Adrenal gland (tissue), 12 donors: ENCODE results near the gene NXPH1. TPM values are rescaled to one million over a fixed set of nuclear protein-coding genes. Genes with fewer than 3 reads are reported as not detected.

Experiments used
- DNase-seq, 7 donors: peaks; one replicate each; pipeline ENCODE4 v3.0.0-alpha.2; 2019 to 2020
- H3K27ac ChIP-seq, 5 donors: fragments of 200-600 bp; sonication (generic) in 4 of 5; 1 replicate in 3 of 5; 2 replicates in 2 of 5; pipeline versions ENCODE4 v1.5.1 to v1.8.0; 2016 to 2020; ENCODE audit warnings: mild to moderate bottlenecking in 1 of 5
- H3K27me3 ChIP-seq: fragments of 200-600 bp; 2 replicates; pipeline ENCODE4 v1.8.0; 2021
- H3K36me3 ChIP-seq, 2 donors: fragments of 200-600 bp; replicated peaks in 1 of 2; 1 replicate in 1 of 2; 2 replicates in 1 of 2; pipeline versions ENCODE4 v1.5.1 to v1.8.0; 2018 to 2022
- H3K4me1 ChIP-seq, 2 donors: fragments of 200-600 bp; replicated peaks in 1 of 2; 1 replicate in 1 of 2; 2 replicates in 1 of 2; pipeline versions ENCODE4 v1.5.1 to v1.8.0; 2018 to 2021
- H3K4me3 ChIP-seq, 4 donors: fragments of 200-600 bp; sonication (generic) in 3 of 4; one replicate each; pipeline ENCODE4 v1.5.1; 2016 to 2018
- H3K9me3 ChIP-seq, 3 donors: fragments of 200-600 bp; sonication (generic) in 1 of 3; replicated peaks in 1 of 3; 1 replicate in 2 of 3; 2 replicates in 1 of 3; pipeline versions ENCODE4 v1.5.1 to v1.8.0; 2016 to 2021
- POLR2A ChIP-seq, 2 donors: fragments of 450-650 bp; IDR thresholded peaks; one replicate each; pipeline ENCODE4 v1.6.1; 2017; ENCODE audit warnings: antibody characterized with exemption in 2 of 2, mild to moderate bottlenecking in 2 of 2, moderate library complexity in 1 of 2
- WGBS, 4 donors: extraction: QIAGEN DNeasy Blood & Tissue Kit in 2 of 4; methylation state at CpG; one replicate each; pipeline versions ENCODE4 v1.1.5 to v1.1.7; 2013 to 2017; 5-methylcytosine and 5-hydroxymethylcytosine counted together
- intact Hi-C, 2 donors: fragments of 100-400 bp; cut with DNase I; formaldehyde crosslinking; loops; one replicate each; pipeline versions ENCODE4 v1.14.1 to v1.15.0; 2022 to 2023
- polyA plus RNA-seq, 3 donors: library from polyadenylated mRNA; stranded (reverse); fragments of 200-250 nt in 2 of 3; fragments of 350-450 nt in 1 of 3; fragmentation: Illumina TruSeq in 1 of 3; extraction: RNeasy Lipid Tissue Mini Kit (QIAGEN cat#74804) in 1 of 3; gene quantifications; one replicate each; pipeline ENCODE4 v1.2.3, GENCODE V29; 2013 to 2014
- total RNA-seq, 9 donors: library from RNA; depleted of rRNA in 4 of 9; stranded (reverse); fragments of >200 nt in 4 of 9; fragments of 120-200 nt in 1 of 9; fragmentation: NEBNext Ultra II Directional in 1 of 9; extraction: Animal tissue kit (Norgen Biotek cat#: 25700) in 1 of 9; gene quantifications; one replicate each; pipeline versions ENCODE4 v1.1.0 to v1.2.4, GENCODE V29; 2013 to 2023
- TF ChIP-seq, protein P1 (sequence below), 6 experiments: fragments of 450-650 bp in 4 of 6; fragments of 200-600 bp in 2 of 6; sonication (generic) in 1 of 6; IDR thresholded peaks; 1 replicate in 5 of 6; 2 replicates in 1 of 6; pipeline versions ENCODE4 v1.5.1 to v1.8.0; 2016 to 2021; ENCODE audit warnings: antibody characterized with exemption in 6 of 6, mild to moderate bottlenecking in 2 of 6, moderate library complexity in 1 of 6
- donor health status: healthy with polysubstance abuse.
- donor health status: Bipolar disorder and iron deficiency.
- donor health status: DM: yes; HTN: yes; CAD: no.
- donor health status: DM: no; HTN: no; CAD: no.
- donor health status: DM: no; HTN: no; CAD: no.
- donor health status: DM: yes; HTN: yes; CAD: no.

Gene NXPH1
- total and polyA plus RNA-seq, 12 donors = 6.8 to 80.2 (median 40.7) TPM

DNA sequence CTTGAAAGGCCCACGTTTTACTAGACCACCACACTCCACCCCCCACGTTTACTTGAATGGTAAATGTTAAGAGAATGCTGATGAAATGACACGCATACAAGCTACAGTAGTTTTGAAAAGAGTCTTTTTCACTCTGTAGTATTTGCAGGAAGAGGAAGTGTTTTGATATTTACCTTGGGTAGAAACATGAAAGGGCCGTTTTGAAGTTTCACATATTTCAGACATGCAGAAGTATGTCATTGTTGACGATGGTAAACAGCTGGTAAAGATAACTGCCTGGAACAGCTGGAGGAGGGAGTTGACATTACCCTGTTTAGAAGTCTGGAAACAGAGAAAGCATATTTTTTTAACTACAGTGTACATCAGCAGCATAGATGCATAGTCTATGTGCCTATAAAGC, 160.7 kb downstream of the NXPH1 start:
- Histone ChIP-seq H3K4me3 (no peak overlapping the region), H3K4me1 (peaks cover 6 to 25% of the 10 kb centered on the region in 2 donors), H3K36me3 (no peaks in the 10 kb centered on the region), H3K9me3 (no peaks in the 10 kb centered on the region), H3K27me3 (no peaks in the 10 kb centered on the region), H3K27ac (no peak overlapping the region)
- TF ChIP-seq, protein P1, sequence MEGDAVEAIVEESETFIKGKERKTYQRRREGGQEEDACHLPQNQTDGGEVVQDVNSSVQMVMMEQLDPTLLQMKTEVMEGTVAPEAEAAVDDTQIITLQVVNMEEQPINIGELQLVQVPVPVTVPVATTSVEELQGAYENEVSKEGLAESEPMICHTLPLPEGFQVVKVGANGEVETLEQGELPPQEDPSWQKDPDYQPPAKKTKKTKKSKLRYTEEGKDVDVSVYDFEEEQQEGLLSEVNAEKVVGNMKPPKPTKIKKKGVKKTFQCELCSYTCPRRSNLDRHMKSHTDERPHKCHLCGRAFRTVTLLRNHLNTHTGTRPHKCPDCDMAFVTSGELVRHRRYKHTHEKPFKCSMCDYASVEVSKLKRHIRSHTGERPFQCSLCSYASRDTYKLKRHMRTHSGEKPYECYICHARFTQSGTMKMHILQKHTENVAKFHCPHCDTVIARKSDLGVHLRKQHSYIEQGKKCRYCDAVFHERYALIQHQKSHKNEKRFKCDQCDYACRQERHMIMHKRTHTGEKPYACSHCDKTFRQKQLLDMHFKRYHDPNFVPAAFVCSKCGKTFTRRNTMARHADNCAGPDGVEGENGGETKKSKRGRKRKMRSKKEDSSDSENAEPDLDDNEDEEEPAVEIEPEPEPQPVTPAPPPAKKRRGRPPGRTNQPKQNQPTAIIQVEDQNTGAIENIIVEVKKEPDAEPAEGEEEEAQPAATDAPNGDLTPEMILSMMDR (IDR thresholded peaks at IDR 0.05) = no peak
- no peak for TF ChIP-seq POLR2A (IDR thresholded peaks at IDR 0.05)
- 35 to 60% (median 47%) methylated on average over 5 of the region's 5 CpGs for WGBS, 4 donors
- DNase-seq = no peak
- intact Hi-C loops = no loop called here

DNA sequence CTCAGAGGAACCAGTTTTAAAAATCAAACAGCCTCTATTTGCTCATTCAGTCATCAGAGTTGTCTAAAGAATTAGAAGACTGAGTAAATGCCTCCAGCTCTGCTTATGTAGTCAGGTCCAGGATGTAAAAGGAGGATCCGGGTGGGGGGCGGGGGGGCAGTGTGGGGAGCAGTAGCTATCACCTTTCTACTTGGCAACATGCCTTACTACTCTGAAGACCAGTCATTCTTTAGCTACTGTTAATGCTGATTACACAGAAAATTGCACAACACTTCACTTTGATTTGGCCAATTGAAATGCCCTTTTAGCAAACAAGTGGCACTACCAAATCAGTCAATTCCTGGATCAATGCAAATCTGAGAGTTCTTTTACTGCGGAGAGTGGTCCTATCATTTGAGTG, 164.2 kb downstream of the NXPH1 start:
- DNase-seq = no peak
- no peak for TF ChIP-seq POLR2A (IDR thresholded peaks at IDR 0.05)
- TF ChIP-seq, protein P1 (IDR thresholded peaks at IDR 0.05) = no peak
- Histone ChIP-seq H3K9me3 (no peaks in the 10 kb centered on the region), H3K27ac (no peak overlapping the region), H3K27me3 (no peaks in the 10 kb centered on the region), H3K4me3 (no peak overlapping the region), H3K4me1 (peaks cover 4 to 6% of the 10 kb centered on the region in 2 donors), H3K36me3 (no peaks in the 10 kb centered on the region)
- 69 to 80% (median 74%) methylated on average over 3 of the region's 3 CpGs for WGBS, 4 donors
- intact Hi-C loops = no loop called here

DNA sequence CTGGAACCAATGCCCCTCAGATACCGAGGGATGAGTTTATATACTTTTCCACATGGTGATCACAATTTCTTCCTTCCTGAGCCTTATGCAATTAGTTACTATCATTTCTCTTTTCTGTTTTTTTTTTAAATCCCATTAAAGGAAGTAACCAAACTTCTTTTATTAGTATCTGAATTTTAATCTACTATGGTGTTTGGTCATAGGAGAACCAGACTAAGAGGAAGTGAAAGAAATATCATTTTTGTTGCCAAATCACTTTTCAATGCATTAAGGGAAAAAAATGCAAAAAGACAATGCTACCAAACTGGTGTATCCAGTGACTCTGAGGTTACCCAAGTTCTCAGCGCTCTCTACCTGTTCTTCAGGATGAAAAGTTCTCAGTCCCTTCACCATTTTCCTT, 167.7 kb downstream of the NXPH1 start:
- intact Hi-C loops = no loop called here
- Histone ChIP-seq H3K36me3 (no peaks in the 10 kb centered on the region), H3K27me3 (no peaks in the 10 kb centered on the region), H3K27ac (no peak overlapping the region), H3K4me1 (no peaks in the 10 kb centered on the region), H3K4me3 (no peak overlapping the region), H3K9me3 (no peaks in the 10 kb centered on the region)
- 85 to 93% (median 90%) methylated on average over 2 of the region's 2 CpGs for WGBS, 4 donors
- no peak for DNase-seq
- TF ChIP-seq, protein P1 (IDR thresholded peaks at IDR 0.05) = no peak
- no peak for TF ChIP-seq POLR2A (IDR thresholded peaks at IDR 0.05)

DNA sequence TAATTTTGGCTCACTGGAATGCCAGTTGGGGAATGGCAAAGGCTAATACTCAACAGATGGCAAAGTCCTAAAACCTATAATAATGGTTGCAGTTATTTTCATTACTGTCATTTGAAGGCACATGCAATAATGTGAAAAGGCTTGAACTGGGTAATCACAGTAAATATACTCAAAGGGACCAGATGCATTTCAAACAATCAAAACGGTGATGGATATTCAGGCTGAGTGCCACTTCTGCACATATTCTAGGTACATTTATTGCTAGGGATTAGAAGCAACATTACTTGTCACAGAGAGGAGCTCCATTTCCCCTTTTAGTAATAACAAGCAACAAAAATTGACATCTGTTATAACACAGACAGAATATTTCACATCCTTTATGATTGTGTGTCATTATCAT, 171.8 kb downstream of the NXPH1 start:
- no peaks in the 10 kb centered on the region for H3K36me3 ChIP-seq
- no peak overlapping the region for H3K4me3 ChIP-seq
- intact Hi-C loops = no loop called here

More for the DNA sequence above, 171.8 kb downstream of the NXPH1 start:
- no peaks in the 10 kb centered on the region for H3K4me1 ChIP-seq
- no peaks in the 10 kb centered on the region for H3K9me3 ChIP-seq
- WGBS, 4 donors = 84 to 96% (median 91%) methylated on average over 1 of the region's 1 CpG
- no peaks in the 10 kb centered on the region for H3K27me3 ChIP-seq
- TF ChIP-seq, protein P1 (IDR thresholded peaks at IDR 0.05) = no peak
- no peak for TF ChIP-seq POLR2A (IDR thresholded peaks at IDR 0.05)
- no peak overlapping the region for H3K27ac ChIP-seq
- DNase-seq = no peak
